Thoracic aorta (tissue), 2 donors: ENCODE measurements around the gene DTWD2. TPM values are rescaled to one million over a fixed set of nuclear protein-coding genes. Genes with fewer than 3 reads are reported as not detected.

ENCODE experiments used
- ATAC-seq: fragments of 150-250 bp; one replicate; pipeline ENCODE4 v1.8.0; 2017; ENCODE audit warnings: low read depth; ENCODE audit not compliant: insufficient number of reproducible peaks, low FRiP score
- DNase-seq: peaks from one replicate; pipeline ENCODE4 v3.0.0-alpha.2; 2020; ENCODE audit warnings: low spot score
- H3K27ac ChIP-seq, 2 donors: fragments of 200-600 bp; sonication (generic); 1 replicate in 1 of 2; 2 replicates in 1 of 2; pipeline ENCODE4 v1.5.1; 2016; ENCODE audit warnings: mild to moderate bottlenecking in 2 of 2, moderate library complexity in 2 of 2
- H3K27me3 ChIP-seq: fragments of 200-600 bp; sonication (generic); replicated peaks from 2 replicates; pipeline ENCODE4 v1.6.0; 2016; ENCODE audit warnings: mild to moderate bottlenecking; ENCODE audit not compliant: insufficient read depth
- H3K36me3 ChIP-seq: fragments of 200-600 bp; sonication (generic); one replicate; pipeline ENCODE4 v1.5.1; 2016
- H3K4me1 ChIP-seq, 2 donors: fragments of 200-600 bp; sonication (generic); 1 replicate in 1 of 2; 2 replicates in 1 of 2; pipeline versions ENCODE4 v1.5.1 to v1.6.0; 2016; ENCODE audit warnings: low read depth in 2 of 2, mild to moderate bottlenecking in 1 of 2; ENCODE audit not compliant: control insufficient read depth in 1 of 2
- H3K4me3 ChIP-seq: fragments of 200-600 bp; sonication (generic); 2 replicates; pipeline ENCODE4 v1.5.1; 2016; ENCODE audit warnings: mild to moderate bottlenecking
- H3K9me3 ChIP-seq: fragments of 200-600 bp; sonication (generic); 2 replicates; pipeline ENCODE4 v1.5.1; 2016
- total RNA-seq, 2 donors: library from RNA; depleted of rRNA; stranded (reverse); fragments of >200 nt; gene quantifications; one replicate each; pipeline versions ENCODE4 v1.1.0 to v1.2.3, GENCODE V29; 2016
- TF ChIP-seq, protein P1 (sequence below): fragments of 200-600 bp; sonication (generic); IDR thresholded peaks from one replicate; pipeline ENCODE4 v1.5.1; 2019; ENCODE audit warnings: antibody characterized with exemption

DTWD2 gene
- total RNA-seq, 2 donors from 2014 or later: 5.0 to 8.7 TPM

DNA sequence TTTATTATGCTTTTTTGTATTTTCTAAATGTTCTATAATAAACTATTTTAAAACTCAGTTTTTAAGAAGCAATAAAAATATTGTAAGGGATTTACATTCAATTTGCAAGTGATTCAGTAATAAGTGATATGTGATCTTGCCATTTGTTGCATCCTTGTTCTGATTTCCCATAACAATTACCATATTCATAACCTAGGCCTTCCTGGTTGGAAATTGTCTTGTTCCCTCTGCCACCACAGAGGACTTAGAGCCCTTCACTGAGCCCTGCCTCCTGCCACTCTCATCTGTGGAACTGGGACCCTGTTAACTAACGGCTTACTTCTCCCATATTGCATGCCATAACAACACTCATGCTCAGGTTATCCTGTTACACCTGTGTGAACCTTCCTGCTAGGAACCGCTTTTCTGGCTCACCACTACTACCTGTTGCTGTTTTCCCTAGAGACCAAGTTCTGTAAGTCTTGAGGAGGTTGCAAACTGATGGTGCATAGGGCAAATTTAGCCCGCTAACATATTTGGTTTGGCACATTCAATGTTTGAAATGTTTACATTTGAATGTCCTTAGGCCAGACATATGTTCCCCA lies 32.9 kb upstream of the DTWD2 start:
- TF ChIP-seq, protein P1, sequence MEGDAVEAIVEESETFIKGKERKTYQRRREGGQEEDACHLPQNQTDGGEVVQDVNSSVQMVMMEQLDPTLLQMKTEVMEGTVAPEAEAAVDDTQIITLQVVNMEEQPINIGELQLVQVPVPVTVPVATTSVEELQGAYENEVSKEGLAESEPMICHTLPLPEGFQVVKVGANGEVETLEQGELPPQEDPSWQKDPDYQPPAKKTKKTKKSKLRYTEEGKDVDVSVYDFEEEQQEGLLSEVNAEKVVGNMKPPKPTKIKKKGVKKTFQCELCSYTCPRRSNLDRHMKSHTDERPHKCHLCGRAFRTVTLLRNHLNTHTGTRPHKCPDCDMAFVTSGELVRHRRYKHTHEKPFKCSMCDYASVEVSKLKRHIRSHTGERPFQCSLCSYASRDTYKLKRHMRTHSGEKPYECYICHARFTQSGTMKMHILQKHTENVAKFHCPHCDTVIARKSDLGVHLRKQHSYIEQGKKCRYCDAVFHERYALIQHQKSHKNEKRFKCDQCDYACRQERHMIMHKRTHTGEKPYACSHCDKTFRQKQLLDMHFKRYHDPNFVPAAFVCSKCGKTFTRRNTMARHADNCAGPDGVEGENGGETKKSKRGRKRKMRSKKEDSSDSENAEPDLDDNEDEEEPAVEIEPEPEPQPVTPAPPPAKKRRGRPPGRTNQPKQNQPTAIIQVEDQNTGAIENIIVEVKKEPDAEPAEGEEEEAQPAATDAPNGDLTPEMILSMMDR: no peak
- no peak for ATAC-seq

DNA sequence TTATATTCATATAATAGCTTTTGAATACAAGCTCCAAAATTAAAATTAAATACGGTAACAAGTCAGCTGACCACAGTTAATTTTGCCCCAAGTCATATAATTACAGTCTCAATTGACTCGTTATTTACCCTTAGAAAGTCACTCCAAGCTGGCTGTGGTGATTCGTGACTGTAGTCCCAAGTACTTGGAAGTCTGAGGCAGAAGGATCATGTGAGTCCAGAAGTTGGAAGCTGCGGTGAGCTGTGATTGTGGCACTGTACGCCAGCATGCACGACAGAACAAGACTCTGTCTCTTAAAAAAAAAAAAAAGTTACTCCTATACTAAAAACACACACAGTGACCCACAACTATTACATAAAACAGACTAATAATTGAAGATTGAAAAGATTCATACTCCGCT lies 31.6 kb upstream of the DTWD2 start:
- Histone ChIP-seq H3K9me3 (no peaks in the 10 kb centered on the region), H3K4me1 (no peaks in the 10 kb centered on the region), H3K36me3 (no peaks in the 10 kb centered on the region), H3K4me3 (no peak overlapping the region), H3K27ac (no peak overlapping the region), H3K27me3 (no peaks in the 10 kb centered on the region)
- DNase-seq (no peak), ATAC-seq (no peak)
- TF ChIP-seq, protein P1: no peak

More for the DNA sequence above, 32.9 kb upstream of the DTWD2 start:
- Histone ChIP-seq H3K9me3 (no peaks in the 10 kb centered on the region), H3K27me3 (no peaks in the 10 kb centered on the region), H3K4me1 (no peaks in the 10 kb centered on the region), H3K4me3 (no peak overlapping the region), H3K36me3 (no peaks in the 10 kb centered on the region), H3K27ac (no peak overlapping the region)
- DNase-seq: no peak

DNA sequence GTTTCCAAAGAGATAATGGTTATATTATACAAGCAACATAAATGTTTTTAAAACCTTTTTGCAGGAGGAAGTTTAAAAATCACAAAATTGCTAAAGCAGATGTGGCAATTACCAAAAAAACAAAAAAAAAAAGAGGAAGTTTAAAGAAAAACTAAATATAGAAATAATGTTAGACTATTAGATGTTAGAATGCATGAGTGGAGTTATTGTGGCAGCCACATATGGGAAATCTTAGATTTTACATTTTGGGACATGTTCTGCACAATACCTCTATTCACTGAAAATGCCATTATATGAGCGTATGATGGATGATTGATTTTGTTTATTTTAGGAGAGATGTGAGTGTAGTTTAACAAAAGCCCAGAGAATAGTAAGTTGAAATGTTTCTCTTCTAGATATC lies 31.2 kb upstream of the DTWD2 start:
- DNase-seq (no peak), ATAC-seq (no peak)
- no peak overlapping the region for H3K27ac ChIP-seq
- no peaks in the 10 kb centered on the region for H3K9me3 ChIP-seq
- TF ChIP-seq, protein P1: no peak
- no peaks in the 10 kb centered on the region for H3K36me3 ChIP-seq
- H3K4me1 ChIP-seq: no peaks in the 10 kb centered on the region
- H3K27me3 ChIP-seq: no peaks in the 10 kb centered on the region
- no peak overlapping the region for H3K4me3 ChIP-seq

DNA sequence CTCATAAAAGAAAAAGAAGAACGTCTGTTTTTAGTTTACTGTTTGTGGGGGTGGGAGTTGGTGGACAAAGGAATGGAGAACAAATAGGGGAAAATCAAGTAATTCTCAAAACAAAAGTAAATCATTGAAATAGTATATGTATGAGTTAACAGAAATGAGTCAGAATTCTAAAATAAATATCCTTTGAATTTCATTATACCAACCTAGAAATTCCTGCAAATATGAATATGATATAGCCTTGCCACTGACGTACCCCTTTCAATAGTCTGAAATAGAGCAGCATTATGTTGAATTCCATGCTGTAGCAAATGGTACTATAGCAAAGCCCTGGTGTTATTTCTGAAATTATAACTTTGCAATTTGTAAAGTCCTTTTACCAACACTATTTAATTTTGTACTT lies 29.6 kb upstream of the DTWD2 start:
- H3K27ac ChIP-seq: no peak overlapping the region
- ATAC-seq (no peak), DNase-seq (no peak)
- TF ChIP-seq, protein P1: no peak
- no peaks in the 10 kb centered on the region for H3K36me3 ChIP-seq
- H3K4me3 ChIP-seq: no peak overlapping the region
- H3K27me3 ChIP-seq: no peaks in the 10 kb centered on the region
- no peaks in the 10 kb centered on the region for H3K9me3 ChIP-seq
- H3K4me1 ChIP-seq: no peaks in the 10 kb centered on the region

DNA sequence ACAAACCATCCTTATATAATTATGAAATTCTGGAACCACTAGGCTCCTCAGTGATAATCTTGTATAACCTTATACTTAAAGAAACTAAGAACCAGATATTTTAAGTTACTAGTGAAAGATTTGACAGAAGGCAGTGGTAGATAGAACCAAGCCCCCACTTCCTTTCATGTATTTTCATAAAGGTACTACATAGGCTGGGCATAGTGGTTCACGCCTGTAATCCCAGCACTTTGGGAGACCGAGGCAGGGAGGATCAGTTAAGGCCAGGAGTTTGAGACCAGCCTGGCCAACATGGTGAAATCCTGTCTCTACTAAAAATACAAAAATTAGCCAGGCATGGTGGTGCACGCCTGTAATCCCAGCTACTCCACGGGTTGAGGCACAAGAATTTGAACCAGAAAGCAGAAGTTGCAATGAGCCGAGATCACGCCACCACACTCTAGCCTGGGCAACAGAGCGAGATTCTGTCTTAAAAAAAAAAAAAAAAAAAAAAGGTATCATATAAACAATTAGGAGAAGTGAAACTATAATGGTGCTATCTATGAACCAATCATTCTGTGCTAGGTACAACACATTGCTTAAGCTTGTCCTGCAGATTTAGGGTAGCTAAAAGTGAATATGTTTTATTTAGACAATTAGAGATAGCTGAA lies 27.9 kb upstream of the DTWD2 start:
- Histone ChIP-seq H3K27ac (no peak overlapping the region), H3K9me3 (no peaks in the 10 kb centered on the region), H3K4me1 (no peaks in the 10 kb centered on the region), H3K4me3 (no peak overlapping the region), H3K36me3 (no peaks in the 10 kb centered on the region), H3K27me3 (no peaks in the 10 kb centered on the region)
- TF ChIP-seq, protein P1: no peak
- no peak for ATAC-seq
- DNase-seq: no peak
